A673 (cell line): ENCODE measurements around the gene POMP. TPM values are rescaled to one million over a fixed set of nuclear protein-coding genes. Genes with fewer than 3 reads are reported as not detected.
"Not testable (repeated sequence)": the region's sequence is repeated elsewhere in the genome, so short reads cannot be mapped to it uniquely, and the experiment has no call there.

ENCODE experiments used
- BruUV-seq: library from RNA; stranded (reverse); fragments of 400-500 nt; replicated peaks from 2 replicates; lab custom pipeline; 2021; lab: Mats Ljungman, UMichigan
- CTCF ChIA-PET: fragments of 300-600 bp; sonication (Branson Sonifier 250); formaldehyde crosslinking; loops from one replicate; lab custom pipeline; 2022; ENCODE audit warnings: antibody characterized with exemption; lab: Charles Lee
- POLR2A ChIA-PET: fragments of 300-600 bp; sonication (Branson Sonifier 250); formaldehyde crosslinking; loops from one replicate; lab custom pipeline; 2022; ENCODE audit warnings: antibody characterized with exemption; ENCODE audit not compliant: low non-redundant PET; lab: Charles Lee
- DNase-seq: peaks from one replicate; pipeline ENCODE4 v3.0.0-alpha.2; 2015; ENCODE audit warnings: low spot score
- H3K27ac ChIP-seq: fragments of 200-600 bp; sonication (generic); 2 replicates; pipeline ENCODE4 v1.5.1; 2016; ENCODE audit warnings: mixed run types, low read depth, mild to moderate bottlenecking, mixed read lengths, antibody characterized with exemption, low read length; ENCODE audit not compliant: poor library complexity, severe bottlenecking
- H3K27me3 ChIP-seq: fragments of 200-600 bp; sonication (generic); replicated peaks from 2 replicates; pipeline ENCODE4 v1.6.1; 2017; ENCODE audit warnings: mixed run types, low read depth, mild to moderate bottlenecking, mixed read lengths, antibody characterized with exemption, low read length; ENCODE audit not compliant: insufficient read depth, poor library complexity
- H3K36me3 ChIP-seq: fragments of 200-600 bp; sonication (generic); 2 replicates; pipeline ENCODE4 v1.6.1; 2016; ENCODE audit warnings: mixed run types, mild to moderate bottlenecking, mixed read lengths, antibody characterized with exemption, low read length; ENCODE audit not compliant: insufficient read depth, poor library complexity, severe bottlenecking
- H3K4me1 ChIP-seq: fragments of 200-600 bp; sonication (generic); 2 replicates; pipeline ENCODE4 v1.6.1; 2017; ENCODE audit warnings: mixed run types, mild to moderate bottlenecking, mixed read lengths, antibody characterized with exemption, low read length; ENCODE audit not compliant: insufficient read depth, poor library complexity, severe bottlenecking
- H3K4me3 ChIP-seq: fragments of 200-600 bp; sonication (generic); 2 replicates; pipeline ENCODE4 v1.5.1; 2016; ENCODE audit warnings: low read depth, mixed run types, mild to moderate bottlenecking, mixed read lengths, low read length; ENCODE audit not compliant: poor library complexity, severe bottlenecking
- H3K9me3 ChIP-seq: fragments of 200-600 bp; sonication (generic); 2 replicates; pipeline ENCODE4 v1.6.1; 2016; ENCODE audit warnings: mixed run types, low read depth, mild to moderate bottlenecking, mixed read lengths, antibody characterized with exemption, low read length; ENCODE audit not compliant: poor library complexity, severe bottlenecking
- EZH2 ChIP-seq: fragments of 200-600 bp; sonication (generic); IDR thresholded peaks from 2 replicates; pipeline ENCODE4 v1.6.1; 2017; ENCODE audit warnings: borderline replicate concordance, low read depth, mild to moderate bottlenecking, mixed read lengths, antibody characterized with exemption, low read length; ENCODE audit not compliant: poor library complexity, severe bottlenecking
- intact Hi-C: fragments of 100-400 bp; cut with micrococcal nuclease; formaldehyde crosslinking; loops from one replicate; pipeline ENCODE4 v1.10.0; 2022; ENCODE audit not compliant: unreplicated experiment
- total RNA-seq: library from RNA; stranded (reverse); gene quantifications from 2 replicates; pipeline ENCODE4 v1.2.3, GENCODE V29; 2021
- TF ChIP-seq, protein P1 (sequence below): fragments of 300-800, 200-600 bp; sonication (generic); conservative IDR thresholded peaks from 2 replicates; pipeline ENCODE4 v1.5.1; 2017; ENCODE audit warnings: low read depth, mild to moderate bottlenecking, antibody characterized with exemption, low read length, moderate library complexity, mixed read lengths

Gene POMP
- total RNA-seq, 1 experiment from 2014 or later, result 185 TPM

DNA sequence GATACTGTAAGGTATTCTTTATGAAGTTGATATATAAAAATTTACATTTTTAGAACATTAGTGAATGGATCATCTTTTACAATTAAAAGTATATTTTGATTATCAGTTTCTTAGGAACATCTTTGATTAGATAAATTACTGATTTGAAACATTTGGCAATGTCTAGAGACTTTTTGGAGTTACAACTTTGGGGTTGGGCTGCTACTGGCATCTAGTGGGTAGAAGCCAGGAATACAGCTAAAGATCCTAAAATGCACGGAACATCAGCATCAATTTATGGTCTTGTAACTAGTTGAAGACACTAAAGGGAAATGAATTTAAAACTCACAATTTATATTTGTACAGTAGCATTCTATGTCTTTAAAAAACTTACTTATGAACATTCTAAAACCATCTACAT is 19.9 kb downstream of the POMP start:
- BruUV-seq, result no TSS peak
- Histone ChIP-seq H3K4me1 (no peaks in the 10 kb centered on the region), H3K27ac (no peak overlapping the region), H3K4me3 (no peak overlapping the region), H3K36me3 (peaks cover 56% of the 10 kb centered on the region), H3K27me3 (no peaks in the 10 kb centered on the region), H3K9me3 (no peaks in the 10 kb centered on the region)
- DNase-seq, result peak; percentile 11
- TF ChIP-seq, protein P1, sequence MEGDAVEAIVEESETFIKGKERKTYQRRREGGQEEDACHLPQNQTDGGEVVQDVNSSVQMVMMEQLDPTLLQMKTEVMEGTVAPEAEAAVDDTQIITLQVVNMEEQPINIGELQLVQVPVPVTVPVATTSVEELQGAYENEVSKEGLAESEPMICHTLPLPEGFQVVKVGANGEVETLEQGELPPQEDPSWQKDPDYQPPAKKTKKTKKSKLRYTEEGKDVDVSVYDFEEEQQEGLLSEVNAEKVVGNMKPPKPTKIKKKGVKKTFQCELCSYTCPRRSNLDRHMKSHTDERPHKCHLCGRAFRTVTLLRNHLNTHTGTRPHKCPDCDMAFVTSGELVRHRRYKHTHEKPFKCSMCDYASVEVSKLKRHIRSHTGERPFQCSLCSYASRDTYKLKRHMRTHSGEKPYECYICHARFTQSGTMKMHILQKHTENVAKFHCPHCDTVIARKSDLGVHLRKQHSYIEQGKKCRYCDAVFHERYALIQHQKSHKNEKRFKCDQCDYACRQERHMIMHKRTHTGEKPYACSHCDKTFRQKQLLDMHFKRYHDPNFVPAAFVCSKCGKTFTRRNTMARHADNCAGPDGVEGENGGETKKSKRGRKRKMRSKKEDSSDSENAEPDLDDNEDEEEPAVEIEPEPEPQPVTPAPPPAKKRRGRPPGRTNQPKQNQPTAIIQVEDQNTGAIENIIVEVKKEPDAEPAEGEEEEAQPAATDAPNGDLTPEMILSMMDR, result no peak; the same call in 1 of the 2 replicates
- no peak for TF ChIP-seq EZH2
- ChIA-PET CTCF (interaction anchor here (0.8 to 1.0 kb wide), 2 partner anchors 116 to 118 kb away, joined by 3 to 7 read pairs; no protein-coding TSS in a partner anchor), POLR2A (no interaction called here)
- intact Hi-C loops, result loop anchor here (10.0 kb wide), 1 partner anchor 686 kb away; no protein-coding TSS in a partner anchor

DNA sequence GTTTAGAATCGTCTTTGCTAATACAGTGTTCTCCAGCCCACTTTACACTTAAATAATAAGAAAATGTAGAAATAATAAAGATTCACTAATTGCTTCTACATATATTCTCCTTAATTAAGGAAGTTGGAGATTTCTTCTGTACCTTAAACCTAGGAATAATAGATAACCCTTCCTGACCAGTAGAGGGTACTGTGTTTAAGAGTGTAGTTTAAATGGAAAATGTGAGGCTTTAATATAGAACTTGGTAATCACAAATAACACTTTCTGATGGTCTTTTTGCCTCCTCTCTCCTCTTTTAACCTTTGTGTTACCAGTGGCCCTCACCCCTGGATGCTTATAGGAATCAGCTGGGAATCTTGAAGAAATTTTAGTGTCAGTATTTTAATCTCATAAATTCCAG is 20.7 kb downstream of the POMP start:
- peaks cover 48% of the 10 kb centered on the region for H3K36me3 ChIP-seq
- ChIA-PET CTCF (interaction anchor here (1.1 kb wide), 1 partner anchor 117 kb away, joined by 8 read pairs; no protein-coding TSS in a partner anchor), POLR2A (no interaction called here)
- BruUV-seq, result no TSS peak
- no peaks in the 10 kb centered on the region for H3K4me1 ChIP-seq
- intact Hi-C loops, result loop anchor here (2.0 to 10.0 kb wide), 2 partner anchors 117 to 685 kb away; no protein-coding TSS in a partner anchor
- H3K9me3 ChIP-seq, result no peaks in the 10 kb centered on the region
- no peaks in the 10 kb centered on the region for H3K27me3 ChIP-seq
- H3K4me3 ChIP-seq, result no peak overlapping the region
- no peak overlapping the region for H3K27ac ChIP-seq
- TF ChIP-seq EZH2, result no peak
- TF ChIP-seq, protein P1, result peak; percentile 61
- DNase-seq, result peak; percentile 27

DNA sequence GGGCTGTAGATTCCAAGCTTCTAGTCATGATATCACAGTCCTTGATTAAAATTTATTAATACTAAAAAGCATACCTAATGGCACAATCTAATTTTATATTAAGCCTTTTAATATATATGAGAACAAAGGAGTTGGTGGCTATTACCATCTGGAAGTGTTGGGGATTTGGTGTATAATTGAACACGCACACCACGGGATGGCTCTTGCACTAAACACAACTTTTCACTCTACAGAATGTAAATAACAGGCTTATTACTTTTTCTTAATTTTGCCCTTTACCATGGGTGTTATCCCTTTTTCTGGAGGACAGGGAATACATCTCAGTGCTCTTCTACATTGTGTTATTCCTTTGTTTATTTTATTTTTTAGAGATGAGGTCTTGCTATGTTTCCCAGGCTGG is 21.6 kb downstream of the POMP start:
- no peak overlapping the region for H3K27ac ChIP-seq
- no peaks in the 10 kb centered on the region for H3K9me3 ChIP-seq
- CTCF ChIA-PET, result interaction anchor here (1.1 kb wide), 1 partner anchor 116 kb away, joined by 8 read pairs; no protein-coding TSS in a partner anchor
- intact Hi-C loops, result loop anchor here (2.0 kb wide), 1 partner anchor 116 kb away; no protein-coding TSS in a partner anchor
- POLR2A ChIA-PET, result no interaction called here
- TF ChIP-seq EZH2, result no peak
- TF ChIP-seq, protein P1, result no peak
- no peak overlapping the region for H3K4me3 ChIP-seq
- no peak for DNase-seq
- no peaks in the 10 kb centered on the region for H3K27me3 ChIP-seq
- peaks cover 39% of the 10 kb centered on the region for H3K36me3 ChIP-seq
- BruUV-seq, result no TSS peak
- H3K4me1 ChIP-seq, result no peaks in the 10 kb centered on the region

DNA sequence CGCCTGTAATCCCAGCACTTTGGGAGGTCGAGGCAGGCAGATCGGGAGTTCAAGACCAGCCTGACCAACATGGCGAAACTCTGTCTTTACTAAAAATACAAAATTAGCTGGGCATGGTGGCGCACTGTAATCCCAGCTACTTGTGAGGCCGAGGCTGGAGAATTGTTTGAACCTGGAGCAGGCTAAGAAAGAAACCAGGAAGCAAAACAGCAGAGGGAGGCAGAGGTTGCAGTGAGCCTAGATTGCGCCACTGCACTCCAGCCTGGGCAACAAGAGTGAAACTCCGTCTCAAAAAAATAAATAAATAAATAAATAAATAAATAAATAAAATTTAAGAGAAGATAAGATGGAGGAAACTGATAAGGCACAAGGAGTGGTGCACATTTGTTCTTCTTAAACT is 24.2 kb downstream of the POMP start:
- intact Hi-C loops, H3K27me3 ChIP-seq, H3K4me3 ChIP-seq, H3K27ac ChIP-seq, POLR2A ChIA-PET, CTCF ChIA-PET, H3K4me1 ChIP-seq, DNase-seq, BruUV-seq, H3K9me3 ChIP-seq: not testable (repeated sequence)
- peaks cover 13% of the 10 kb centered on the region for H3K36me3 ChIP-seq
